Liver (tissue), 3 donors: ENCODE data around the gene SLC7A5.
"Not testable (repeated sequence)": the region's sequence is repeated elsewhere in the genome, so short reads cannot be mapped to it uniquely, and the experiment has no call there.

Source experiments
- ATF3 ChIP-seq: IDR thresholded peaks from 2 replicates; pipeline ENCODE4 v1.6.1; 2016; ENCODE audit warnings: antibody characterized with exemption
- FOXA1 ChIP-seq: IDR thresholded peaks from 2 replicates; pipeline ENCODE4 v1.6.1; 2016; ENCODE audit warnings: antibody characterized with exemption
- HNF4G ChIP-seq: IDR thresholded peaks from 2 replicates; pipeline ENCODE4 v1.6.1; 2016; ENCODE audit warnings: antibody characterized with exemption
- JUND ChIP-seq, 2 donors: IDR thresholded peaks; 2 replicates each; pipeline ENCODE4 v1.6.1; 2016; ENCODE audit warnings: antibody characterized with exemption in 2 of 2
- RAD21 ChIP-seq, 2 donors: IDR thresholded peaks; 2 replicates each; pipeline ENCODE4 v1.6.1; 2016; ENCODE audit warnings: antibody characterized with exemption in 2 of 2, mild to moderate bottlenecking in 2 of 2
- SP1 ChIP-seq: IDR thresholded peaks from 2 replicates; pipeline ENCODE4 v1.6.1; 2018; ENCODE audit warnings: antibody characterized with exemption, mild to moderate bottlenecking
- TAF1 ChIP-seq: conservative IDR thresholded peaks from 2 replicates; pipeline ENCODE4 v1.6.1; 2016; ENCODE audit warnings: antibody characterized with exemption, mild to moderate bottlenecking
- YY1 ChIP-seq: IDR thresholded peaks from 2 replicates; pipeline ENCODE4 v1.6.1; 2016; ENCODE audit warnings: antibody characterized with exemption, mild to moderate bottlenecking
- TF ChIP-seq, protein P1 (sequence below): fragments of 150-350 bp; IDR thresholded peaks from 2 replicates; pipeline ENCODE4 v1.5.1; 2017; ENCODE audit warnings: improper control_type of control experiment, low read depth, low read length; ENCODE audit not compliant: missing input control
- donor health status: healthy.
- donor health status: healthy.

- TF ChIP-seq, protein P1, sequence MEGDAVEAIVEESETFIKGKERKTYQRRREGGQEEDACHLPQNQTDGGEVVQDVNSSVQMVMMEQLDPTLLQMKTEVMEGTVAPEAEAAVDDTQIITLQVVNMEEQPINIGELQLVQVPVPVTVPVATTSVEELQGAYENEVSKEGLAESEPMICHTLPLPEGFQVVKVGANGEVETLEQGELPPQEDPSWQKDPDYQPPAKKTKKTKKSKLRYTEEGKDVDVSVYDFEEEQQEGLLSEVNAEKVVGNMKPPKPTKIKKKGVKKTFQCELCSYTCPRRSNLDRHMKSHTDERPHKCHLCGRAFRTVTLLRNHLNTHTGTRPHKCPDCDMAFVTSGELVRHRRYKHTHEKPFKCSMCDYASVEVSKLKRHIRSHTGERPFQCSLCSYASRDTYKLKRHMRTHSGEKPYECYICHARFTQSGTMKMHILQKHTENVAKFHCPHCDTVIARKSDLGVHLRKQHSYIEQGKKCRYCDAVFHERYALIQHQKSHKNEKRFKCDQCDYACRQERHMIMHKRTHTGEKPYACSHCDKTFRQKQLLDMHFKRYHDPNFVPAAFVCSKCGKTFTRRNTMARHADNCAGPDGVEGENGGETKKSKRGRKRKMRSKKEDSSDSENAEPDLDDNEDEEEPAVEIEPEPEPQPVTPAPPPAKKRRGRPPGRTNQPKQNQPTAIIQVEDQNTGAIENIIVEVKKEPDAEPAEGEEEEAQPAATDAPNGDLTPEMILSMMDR: not testable (repeated sequence)
- TF ChIP-seq SP1 (peak; percentile 31), RAD21 (IDR thresholded peaks at IDR 0.05) (peak in 1 of 2 donors; percentile 15), YY1 (peak; percentile 81)
- TF ChIP-seq TAF1; HNF4G; FOXA1; JUND (IDR thresholded peaks at IDR 0.05); ATF3: not testable (repeated sequence)
Observed at GRCh38 chr16:87788730-87789436, 80.4 kb downstream of the SLC7A5 start.
